ENCODE data around the gene DNAJB8. TPM values are rescaled to one million over a fixed set of nuclear protein-coding genes. Genes with fewer than 3 reads are reported as not detected.

The DNAJB8 gene
- total and polyA plus RNA-seq, 2 experiments from 2014 or later, result not detected

DNA sequence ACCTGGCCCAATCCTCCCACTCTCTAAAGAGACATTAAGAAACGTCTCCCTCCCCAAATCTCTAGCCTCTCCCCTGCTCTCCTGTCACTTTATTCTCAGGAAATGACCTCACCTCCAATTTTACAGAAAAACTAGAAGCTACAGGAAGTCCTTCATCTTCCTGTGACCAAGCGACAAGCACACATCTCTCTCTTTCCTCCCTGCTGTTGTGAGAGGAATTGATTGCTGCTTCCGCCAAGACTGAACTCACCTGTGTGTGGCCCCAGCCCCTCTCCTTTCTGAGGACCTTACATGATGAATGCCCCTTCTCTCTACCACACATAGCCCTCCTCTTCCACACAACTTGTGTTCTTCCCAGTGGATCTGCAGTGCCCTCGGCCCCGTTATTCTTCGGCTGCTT is 18.2 kb downstream of the DNAJB8 start:
- H3K4me2 ChIP-seq, result no peak overlapping the region
- H3K27me3 ChIP-seq, result no peaks in the 10 kb centered on the region
- H3K4me3 ChIP-seq, result no peak overlapping the region
- TF ChIP-seq EZH2phosphoT487 (IDR thresholded peaks at IDR 0.05; ENCODE audit: low read depth, severe bottlenecking, unreplicated experiment), result no peak
- TF ChIP-seq CTCF (IDR thresholded peaks at IDR 0.05; ENCODE audit: poor library complexity), result no peak
- no peak for TF ChIP-seq EZH2 (IDR thresholded peaks at IDR 0.05; ENCODE audit: borderline replicate concordance)
- no peaks in the 10 kb centered on the region for H3K36me3 ChIP-seq (replicated peaks; ENCODE audit: insufficient read depth, low read depth)
- no peaks in the 10 kb centered on the region for H3K9me2 ChIP-seq (replicated peaks; ENCODE audit: insufficient read depth)
- no peaks in the 10 kb centered on the region for H4K20me1 ChIP-seq (ENCODE audit: insufficient read depth, poor library complexity, severe bottlenecking)
- H2AFZ ChIP-seq, result no peak overlapping the region
- DNase-seq (ENCODE audit: low spot score), result no peak
- 81% methylated on average over 6 of the region's 6 CpGs for WGBS (ENCODE audit: low lambda C conversion rate, missing lambda C conversion rate)
- H3K9me3 ChIP-seq (ENCODE audit: low read depth), result no peaks in the 10 kb centered on the region
- H3K27ac ChIP-seq, result no peak overlapping the region
- no peaks in the 10 kb centered on the region for H3K4me1 ChIP-seq (ENCODE audit: insufficient read depth)
- no peaks in the 10 kb centered on the region for H3K79me2 ChIP-seq

DNA sequence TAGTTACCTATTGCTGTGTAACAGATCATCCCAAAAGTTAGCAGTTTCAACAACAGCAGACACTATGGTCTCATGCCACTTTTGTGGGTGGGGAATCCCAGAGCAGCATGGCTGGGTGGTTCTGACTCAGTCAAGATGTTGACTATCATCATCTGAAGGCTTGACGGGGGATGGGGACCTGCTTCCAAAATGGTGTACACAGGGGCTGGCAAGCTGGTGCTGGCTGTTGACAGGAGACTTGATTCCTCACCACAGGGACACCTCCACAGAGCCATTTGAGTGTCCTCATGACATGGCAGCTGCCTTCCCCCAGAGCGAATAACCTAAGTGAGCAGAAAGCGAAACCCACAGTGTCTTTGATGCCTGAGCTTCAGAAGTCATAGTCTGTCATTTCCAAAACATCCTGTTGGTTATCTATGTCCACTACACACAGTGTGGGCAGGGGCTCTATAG is 19.1 kb downstream of the DNAJB8 start:
- H3K9me2 ChIP-seq (replicated peaks; ENCODE audit: insufficient read depth), result no peaks in the 10 kb centered on the region
- no peaks in the 10 kb centered on the region for H3K36me3 ChIP-seq (replicated peaks; ENCODE audit: insufficient read depth, low read depth)
- no peaks in the 10 kb centered on the region for H3K9me3 ChIP-seq (ENCODE audit: low read depth)
- H3K4me3 ChIP-seq, result no peak overlapping the region
- H3K4me2 ChIP-seq, result no peak overlapping the region
- 98% methylated on average over 3 of the region's 3 CpGs for WGBS (ENCODE audit: low lambda C conversion rate, missing lambda C conversion rate)
- H4K20me1 ChIP-seq (ENCODE audit: insufficient read depth, poor library complexity, severe bottlenecking), result no peaks in the 10 kb centered on the region
- H3K79me2 ChIP-seq, result no peaks in the 10 kb centered on the region
- H3K27ac ChIP-seq, result no peak overlapping the region
- no peaks in the 10 kb centered on the region for H3K4me1 ChIP-seq (ENCODE audit: insufficient read depth)
- no peak overlapping the region for H2AFZ ChIP-seq
- DNase-seq (ENCODE audit: low spot score), result no peak
- TF ChIP-seq CTCF (IDR thresholded peaks at IDR 0.05; ENCODE audit: poor library complexity), result no peak
- TF ChIP-seq EZH2phosphoT487 (IDR thresholded peaks at IDR 0.05; ENCODE audit: low read depth, severe bottlenecking, unreplicated experiment), result no peak
- TF ChIP-seq EZH2 (IDR thresholded peaks at IDR 0.05; ENCODE audit: borderline replicate concordance), result no peak
- H3K27me3 ChIP-seq, result no peaks in the 10 kb centered on the region

GRCh38 chr3:128446821-128447220 is 19.9 kb downstream of the DNAJB8 start:
- H4K20me1 ChIP-seq (ENCODE audit: insufficient read depth, poor library complexity, severe bottlenecking), result no peaks in the 10 kb centered on the region
- TF ChIP-seq EZH2phosphoT487 (IDR thresholded peaks at IDR 0.05; ENCODE audit: low read depth, severe bottlenecking, unreplicated experiment) (no peak), CTCF (IDR thresholded peaks at IDR 0.05; ENCODE audit: poor library complexity) (no peak)
- H3K4me2 ChIP-seq, result no peak overlapping the region
- H3K4me1 ChIP-seq (ENCODE audit: insufficient read depth), result no peaks in the 10 kb centered on the region
- no peaks in the 10 kb centered on the region for H3K9me3 ChIP-seq (ENCODE audit: low read depth)
- no peaks in the 10 kb centered on the region for H3K79me2 ChIP-seq
- no peak for DNase-seq (ENCODE audit: low spot score)
- H2AFZ ChIP-seq, result no peak overlapping the region
- H3K4me3 ChIP-seq, result no peak overlapping the region
- WGBS (ENCODE audit: low lambda C conversion rate, missing lambda C conversion rate), result 100% methylated on average over 1 of the region's 1 CpG
- no peaks in the 10 kb centered on the region for H3K9me2 ChIP-seq (replicated peaks; ENCODE audit: insufficient read depth)
- H3K27ac ChIP-seq, result no peak overlapping the region
- no peaks in the 10 kb centered on the region for H3K27me3 ChIP-seq
- H3K36me3 ChIP-seq (replicated peaks; ENCODE audit: insufficient read depth, low read depth), result no peaks in the 10 kb centered on the region

DNA sequence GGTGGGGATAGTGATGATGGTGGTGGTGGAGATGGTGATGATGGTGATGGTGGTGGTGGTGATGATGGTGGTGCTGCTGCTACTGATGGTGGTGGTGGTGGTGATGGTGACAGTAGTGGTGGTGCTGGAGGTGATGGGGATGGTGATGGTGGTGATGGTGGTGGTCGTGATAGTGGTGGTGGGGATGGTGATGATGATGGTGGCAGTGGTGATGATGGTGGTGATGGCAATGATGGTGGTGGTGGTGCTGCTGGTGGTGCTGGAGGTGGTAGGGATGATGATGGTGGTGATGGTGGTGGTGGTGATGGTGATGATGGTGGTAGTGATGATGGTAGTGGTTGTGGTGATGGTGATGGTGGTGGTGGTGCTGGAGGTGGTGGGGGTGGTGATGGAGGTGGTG is 21.3 kb downstream of the DNAJB8 start:
- Histone ChIP-seq H3K9me2 (replicated peaks; ENCODE audit: insufficient read depth) (no peaks in the 10 kb centered on the region), H3K4me2 (no peak overlapping the region), H3K27me3 (no peaks in the 10 kb centered on the region), H2AFZ (no peak overlapping the region), H3K27ac (no peak overlapping the region), H3K9me3 (ENCODE audit: low read depth) (no peaks in the 10 kb centered on the region), H3K4me3 (no peak overlapping the region), H3K36me3 (replicated peaks; ENCODE audit: insufficient read depth, low read depth) (no peaks in the 10 kb centered on the region), H3K4me1 (ENCODE audit: insufficient read depth) (no peaks in the 10 kb centered on the region), H3K79me2 (no peaks in the 10 kb centered on the region), H4K20me1 (ENCODE audit: insufficient read depth, poor library complexity, severe bottlenecking) (no peaks in the 10 kb centered on the region)
- WGBS (ENCODE audit: low lambda C conversion rate, missing lambda C conversion rate), result 100% methylated on average over 1 of the region's 1 CpG
- no peak for TF ChIP-seq EZH2phosphoT487 (IDR thresholded peaks at IDR 0.05; ENCODE audit: low read depth, severe bottlenecking, unreplicated experiment)
- no peak for TF ChIP-seq CTCF (IDR thresholded peaks at IDR 0.05; ENCODE audit: poor library complexity)
- no peak for TF ChIP-seq EZH2 (IDR thresholded peaks at IDR 0.05; ENCODE audit: borderline replicate concordance)
- DNase-seq (ENCODE audit: low spot score), result no peak

All from hepatocyte (in vitro differentiated cells).